Measurements from ENCODE around the gene OR10J1. TPM values are rescaled to one million over a fixed set of nuclear protein-coding genes. Genes with fewer than 3 reads are reported as not detected.

The OR10J1 gene, protein sequence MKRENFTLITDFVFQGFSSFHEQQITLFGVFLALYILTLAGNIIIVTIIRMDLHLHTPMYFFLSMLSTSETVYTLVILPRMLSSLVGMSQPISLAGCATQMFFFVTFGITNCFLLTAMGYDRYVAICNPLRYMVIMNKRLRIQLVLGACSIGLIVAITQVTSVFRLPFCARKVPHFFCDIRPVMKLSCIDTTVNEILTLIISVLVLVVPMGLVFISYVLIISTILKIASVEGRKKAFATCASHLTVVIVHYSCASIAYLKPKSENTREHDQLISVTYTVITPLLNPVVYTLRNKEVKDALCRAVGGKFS
- total RNA-seq = not detected in 2 replicates

DNA sequence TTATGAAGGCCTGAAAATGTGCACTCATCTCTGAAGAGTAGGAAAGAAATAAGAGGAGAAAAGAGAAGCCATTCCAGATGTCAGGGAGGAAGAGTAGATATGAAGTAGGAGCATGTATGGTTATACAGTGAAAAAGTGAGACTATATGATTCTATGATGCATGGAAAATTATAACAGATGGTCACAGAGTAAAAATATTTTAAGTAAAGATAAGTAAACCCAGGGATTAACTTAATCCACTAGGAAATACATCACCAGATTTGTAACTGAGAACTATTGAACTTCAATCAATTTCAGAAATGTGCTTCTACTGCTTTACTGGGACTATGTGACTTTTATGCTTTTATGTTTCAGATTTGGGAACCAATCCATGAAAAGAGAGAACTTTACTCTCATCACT is at the start of gene OR10J1:
Gene OR10J1 (plus strand): TSS at position 301 of the 400 bp plus-strand sequence. CDS start 70 bp downstream, at position 371.

DNA sequence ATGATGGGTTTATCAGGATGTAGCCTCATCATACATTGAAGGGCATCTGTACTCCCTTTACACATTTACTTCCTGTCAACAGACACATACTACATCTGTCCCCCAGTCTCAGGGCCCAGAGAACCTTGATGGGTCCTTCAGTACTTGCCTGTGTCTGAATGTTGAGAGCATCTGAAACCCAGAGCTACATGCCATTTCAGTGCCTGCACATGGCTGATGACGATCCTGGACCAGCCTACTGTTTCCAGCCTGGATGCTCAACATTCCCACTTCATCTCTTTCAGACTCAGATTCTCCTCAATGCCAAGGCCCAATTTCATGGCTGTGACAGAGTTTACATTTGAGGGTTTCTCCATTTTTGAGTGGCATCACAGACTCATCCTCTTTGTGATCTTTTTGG is 7.6 kb upstream of the OR10J1 start, which contains the start of gene OR10J4:
Gene OR10J4 (plus strand): TSS at position 301 of the 400 bp plus-strand sequence.

Other genes starting within 250 kb of the OR10J1 start
- not detected in 2 replicates for gene ACKR1, start 234.8 kb upstream of the OR10J1 start, total RNA-seq
- not detected in 2 replicates for gene FCER1A, start 137.4 kb upstream of the OR10J1 start, total RNA-seq
- not detected in 2 replicates for gene OR10J4, start 7.5 kb upstream of the OR10J1 start, total RNA-seq
- not detected in 2 replicates for gene OR10J5, start 96.3 kb downstream of the OR10J1 start, total RNA-seq
- not detected in 2 replicates for gene APCS, start 148.1 kb downstream of the OR10J1 start, total RNA-seq